GM06990 (cell line): ENCODE data around the gene PDLIM3.
"Not testable (repeated sequence)": the region's sequence is repeated elsewhere in the genome, so short reads cannot be mapped to it uniquely, and the experiment has no call there.

Experiments used
- DNase-seq: peaks from one replicate; pipeline ENCODE4 v3.0.0-alpha.2; 2011; ENCODE audit not compliant: insufficient read length; ENCODE audit errors: extremely low read depth
- H3K27me3 ChIP-seq: replicated peaks from 2 replicates; pipeline ENCODE4 v1.6.0; 2011; ENCODE audit warnings: low read length; ENCODE audit not compliant: control insufficient read depth, insufficient read depth
- H3K36me3 ChIP-seq: 2 replicates; pipeline ENCODE4 v1.5.1; 2011; ENCODE audit warnings: low read length; ENCODE audit not compliant: control insufficient read depth, insufficient read depth
- H3K4me3 ChIP-seq: replicated peaks from 2 replicates; pipeline ENCODE4 v1.5.1; 2011; ENCODE audit warnings: low read depth, mild to moderate bottlenecking, control low read depth, low read length
- TF ChIP-seq, protein P1 (sequence below): IDR thresholded peaks from 2 replicates; pipeline ENCODE4 v1.5.1; 2011; ENCODE audit warnings: low read length, control low read depth, mild to moderate bottlenecking, inconsistent platforms; ENCODE audit not compliant: insufficient read depth, poor library complexity, severe bottlenecking

Gene PDLIM3

DNA sequence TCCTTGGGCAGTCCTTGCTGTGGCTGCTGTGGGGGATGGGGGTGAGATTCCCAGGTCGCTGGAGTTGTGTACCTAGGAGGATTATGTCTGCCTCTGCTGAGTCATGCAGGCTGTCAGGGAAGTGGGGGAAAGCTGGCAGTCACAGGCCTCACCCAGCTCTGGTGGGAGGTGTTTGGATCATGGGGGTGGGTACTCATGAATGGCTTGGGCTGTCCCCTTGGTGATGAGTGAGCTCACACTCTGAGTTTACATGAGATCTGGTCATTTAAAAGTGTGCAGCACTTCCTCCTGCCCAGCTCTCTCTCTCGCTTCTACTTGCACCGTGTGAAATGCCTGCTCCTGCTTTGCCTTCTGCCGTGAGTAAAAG, 24.6 kb upstream of the PDLIM3 start:
- DNase-seq = no peak
- Histone ChIP-seq H3K4me3 (no peak overlapping the region), H3K27me3 (no peaks in the 10 kb centered on the region)

DNA sequence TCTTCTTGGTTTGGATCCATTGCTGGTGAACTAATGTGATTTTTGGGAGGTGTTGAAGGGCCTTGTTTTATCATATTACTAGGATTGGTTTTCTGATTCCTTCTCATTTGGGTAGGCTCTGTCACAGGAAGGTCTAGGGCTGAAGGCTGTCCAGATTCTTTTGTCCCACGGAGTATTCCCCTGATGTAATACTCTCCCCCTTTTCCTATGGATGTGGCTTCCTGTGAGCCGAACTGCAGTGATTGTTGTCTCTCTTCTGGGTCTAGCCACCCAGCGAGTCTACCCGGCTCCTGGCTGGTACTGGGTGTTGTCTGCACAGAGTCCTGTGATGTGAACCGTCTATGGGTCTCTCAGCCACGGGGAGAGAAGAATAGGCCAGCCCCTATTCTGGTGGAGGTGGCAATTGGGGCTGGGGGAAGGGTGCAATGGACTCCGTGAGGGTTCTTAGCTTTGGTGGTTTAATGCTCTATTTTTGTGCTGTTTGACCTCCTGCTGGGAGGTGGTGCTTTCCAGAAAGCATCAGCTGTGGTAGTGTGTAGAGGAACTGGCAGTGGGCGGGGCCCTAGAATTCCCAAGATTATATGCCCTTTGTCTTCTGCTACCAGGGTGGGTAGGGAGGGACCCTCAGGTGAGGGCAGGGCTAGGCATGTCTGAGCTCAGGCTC, 24.1 kb upstream of the PDLIM3 start:
- not testable (repeated sequence) for H3K27me3 ChIP-seq, H3K36me3 ChIP-seq, DNase-seq, H3K4me3 ChIP-seq

More for the DNA sequence above, 24.6 kb upstream of the PDLIM3 start:
- TF ChIP-seq, protein P1, sequence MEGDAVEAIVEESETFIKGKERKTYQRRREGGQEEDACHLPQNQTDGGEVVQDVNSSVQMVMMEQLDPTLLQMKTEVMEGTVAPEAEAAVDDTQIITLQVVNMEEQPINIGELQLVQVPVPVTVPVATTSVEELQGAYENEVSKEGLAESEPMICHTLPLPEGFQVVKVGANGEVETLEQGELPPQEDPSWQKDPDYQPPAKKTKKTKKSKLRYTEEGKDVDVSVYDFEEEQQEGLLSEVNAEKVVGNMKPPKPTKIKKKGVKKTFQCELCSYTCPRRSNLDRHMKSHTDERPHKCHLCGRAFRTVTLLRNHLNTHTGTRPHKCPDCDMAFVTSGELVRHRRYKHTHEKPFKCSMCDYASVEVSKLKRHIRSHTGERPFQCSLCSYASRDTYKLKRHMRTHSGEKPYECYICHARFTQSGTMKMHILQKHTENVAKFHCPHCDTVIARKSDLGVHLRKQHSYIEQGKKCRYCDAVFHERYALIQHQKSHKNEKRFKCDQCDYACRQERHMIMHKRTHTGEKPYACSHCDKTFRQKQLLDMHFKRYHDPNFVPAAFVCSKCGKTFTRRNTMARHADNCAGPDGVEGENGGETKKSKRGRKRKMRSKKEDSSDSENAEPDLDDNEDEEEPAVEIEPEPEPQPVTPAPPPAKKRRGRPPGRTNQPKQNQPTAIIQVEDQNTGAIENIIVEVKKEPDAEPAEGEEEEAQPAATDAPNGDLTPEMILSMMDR = no peak
- no peaks in the 10 kb centered on the region for H3K36me3 ChIP-seq

DNA sequence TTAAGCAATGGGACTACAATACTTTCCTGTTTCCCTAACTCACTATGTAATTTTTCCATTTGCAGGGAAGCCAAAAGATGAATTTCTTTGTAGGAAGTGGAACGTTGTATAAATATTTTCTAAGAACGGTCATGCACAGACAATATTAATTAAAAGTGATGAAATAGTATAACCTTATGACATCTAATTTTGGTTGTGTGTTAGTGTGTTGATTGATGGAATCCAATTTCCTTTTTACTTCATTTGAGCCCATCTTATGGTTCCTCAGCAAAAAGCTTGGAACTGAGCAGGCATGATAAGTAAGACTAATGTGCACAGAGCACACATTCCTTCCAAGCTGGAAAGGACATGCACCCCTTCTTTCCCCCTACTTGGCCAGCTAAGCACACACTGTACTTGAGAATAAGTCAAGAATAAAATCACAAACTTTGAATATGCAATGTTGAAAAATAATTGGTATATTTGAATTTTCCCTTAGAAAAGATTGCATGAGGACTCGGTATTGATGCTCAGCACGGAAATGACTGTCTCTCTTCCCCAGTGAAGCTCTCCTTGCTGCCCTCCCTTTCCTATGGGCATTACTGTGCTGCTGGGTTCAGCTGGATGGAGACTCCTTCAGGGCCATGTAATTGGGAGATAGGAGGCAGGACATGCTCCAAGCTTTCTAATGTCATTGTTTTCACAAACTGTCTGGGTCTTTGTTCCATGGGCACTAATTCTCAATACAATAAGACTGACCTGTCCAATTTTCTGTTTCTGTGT, 19.2 kb upstream of the PDLIM3 start:
- Histone ChIP-seq H3K27me3 (no peaks in the 10 kb centered on the region; the same call in none of the 2 replicates), H3K36me3 (no peaks in the 10 kb centered on the region), H3K4me3 (no peak overlapping the region)
- TF ChIP-seq, protein P1 = no peak
- no peak for DNase-seq

DNA sequence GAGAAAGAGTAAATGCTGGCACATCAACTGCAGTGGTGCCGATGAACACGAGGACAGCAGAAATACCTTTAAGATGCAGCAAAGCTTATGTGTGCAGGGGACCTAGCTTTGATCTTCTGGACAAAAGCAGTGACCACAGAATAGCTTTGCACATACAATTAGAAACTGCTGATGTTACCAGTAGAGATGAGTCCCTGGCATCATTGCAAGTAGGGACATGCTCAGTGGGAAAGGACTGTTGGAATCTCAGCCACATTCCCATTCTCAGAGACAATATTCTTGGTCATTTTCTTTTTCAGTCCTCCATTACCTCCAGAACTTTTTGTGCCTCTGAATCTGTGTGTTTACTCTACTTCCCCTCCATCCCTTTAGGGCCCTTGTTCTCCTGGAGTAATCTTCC, 16.9 kb upstream of the PDLIM3 start:
- Histone ChIP-seq H3K27me3 (no peaks in the 10 kb centered on the region; the same call in none of the 2 replicates), H3K36me3 (no peaks in the 10 kb centered on the region), H3K4me3 (no peak overlapping the region)
- DNase-seq = no peak
- TF ChIP-seq, protein P1 = no peak

DNA sequence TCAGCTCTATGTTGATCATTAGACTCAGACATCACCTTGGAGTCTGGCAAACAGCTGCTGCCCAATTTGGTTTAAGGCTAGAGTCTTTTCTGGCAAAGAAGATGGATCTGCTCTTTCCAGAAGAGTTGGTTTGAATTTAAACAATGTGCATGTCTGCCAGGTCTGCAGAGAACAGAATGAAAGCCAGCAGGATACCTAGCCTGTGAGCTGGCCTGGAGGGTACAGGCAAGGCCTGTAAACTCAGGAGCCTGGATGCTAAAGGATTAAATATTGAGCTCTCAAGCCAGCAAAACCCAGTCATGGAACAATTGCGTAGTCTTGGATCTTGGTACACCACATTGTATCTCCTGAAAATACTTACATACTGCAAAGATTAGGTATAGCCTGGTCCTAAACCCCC, 15.6 kb upstream of the PDLIM3 start:
- DNase-seq = no peak
- TF ChIP-seq, protein P1 = no peak
- H3K4me3 ChIP-seq = no peak overlapping the region
- no peaks in the 10 kb centered on the region for H3K36me3 ChIP-seq
- H3K27me3 ChIP-seq = no peaks in the 10 kb centered on the region; the same call in none of the 2 replicates

DNA sequence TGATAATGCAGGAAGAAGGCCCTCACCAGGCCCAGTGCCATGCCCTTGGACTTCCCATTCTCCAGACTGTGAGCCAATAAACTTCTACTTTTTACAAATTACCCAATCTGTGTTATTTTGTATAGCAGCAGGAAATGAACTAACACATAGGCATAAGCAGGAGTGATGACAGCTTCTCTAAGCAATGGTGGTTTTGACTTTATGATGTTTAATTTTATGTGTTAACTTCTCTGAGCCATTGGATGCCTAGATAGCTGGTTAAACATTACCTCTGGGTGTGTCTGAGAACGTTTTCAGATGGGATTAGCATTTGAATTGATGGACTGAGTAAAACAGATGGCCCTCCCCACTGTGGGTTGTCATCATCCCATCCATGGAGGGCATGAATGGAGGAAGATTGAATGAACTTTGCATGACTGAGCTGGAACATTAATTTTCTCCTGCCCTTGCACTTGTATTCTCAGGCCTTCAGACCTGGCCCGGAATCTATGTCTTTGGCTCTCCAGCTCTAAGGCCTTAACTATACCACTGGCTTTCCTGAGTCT, 13.9 kb upstream of the PDLIM3 start:
- TF ChIP-seq, protein P1 = no peak
- Histone ChIP-seq H3K4me3 (no peak overlapping the region), H3K36me3 (no peaks in the 10 kb centered on the region), H3K27me3 (no peaks in the 10 kb centered on the region; the same call in none of the 2 replicates)
- no peak for DNase-seq
